MM.1S (cell line): ENCODE results near the gene DOK6.

Experiments
- DNase-seq: peaks from one replicate; pipeline ENCODE4 v3.0.0-alpha.2; 2015
- H2AFZ ChIP-seq: fragments of 300-600 bp; sonication (generic); 2 replicates; pipeline ENCODE4 v1.6.0; 2016; ENCODE audit warnings: antibody characterized with exemption, low read length
- H3F3A ChIP-seq: fragments of 300-600 bp; sonication (generic); 2 replicates; pipeline ENCODE4 v1.6.1; 2016; ENCODE audit warnings: mild to moderate bottlenecking, antibody characterized with exemption, low read length, moderate library complexity, mixed read lengths; ENCODE audit not compliant: insufficient read depth
- H3K27ac ChIP-seq: fragments of 300-600 bp; sonication (generic); 2 replicates; pipeline ENCODE4 v1.5.1; 2016; ENCODE audit warnings: mild to moderate bottlenecking, low read length
- H3K27me3 ChIP-seq: fragments of 300-600 bp; sonication (generic); replicated peaks from 2 replicates; pipeline ENCODE4 v1.6.0; 2016; ENCODE audit warnings: low read length; ENCODE audit not compliant: insufficient read depth
- H3K36me3 ChIP-seq: fragments of 300-600 bp; sonication (generic); replicated peaks from 2 replicates; pipeline ENCODE4 v1.6.1; 2016; ENCODE audit warnings: mild to moderate bottlenecking, low read length, mixed read lengths; ENCODE audit not compliant: insufficient read depth
- H3K4me1 ChIP-seq: fragments of 300-600 bp; sonication (generic); 2 replicates; pipeline ENCODE4 v1.6.1; 2016; ENCODE audit warnings: low read length, mixed read lengths
- H3K4me2 ChIP-seq: fragments of 300-600 bp; sonication (generic); 2 replicates; pipeline ENCODE4 v1.6.0; 2016; ENCODE audit warnings: low read depth, low read length
- H3K4me3 ChIP-seq: fragments of 300-600 bp; sonication (generic); 2 replicates; pipeline ENCODE4 v1.5.1; 2016; ENCODE audit warnings: low read length, mixed read lengths
- H3K79me2 ChIP-seq: fragments of 300-600 bp; sonication (generic); 2 replicates; pipeline ENCODE4 v1.6.1; 2016; ENCODE audit warnings: mixed run types, low read length, mixed read lengths
- H3K9ac ChIP-seq: fragments of 300-600 bp; sonication (generic); 2 replicates; pipeline ENCODE4 v1.6.1; 2016; ENCODE audit warnings: low read length, mixed read lengths
- H3K9me2 ChIP-seq: fragments of 300-600 bp; sonication (generic); replicated peaks from 2 replicates; pipeline ENCODE4 v1.6.1; 2016; ENCODE audit warnings: mild to moderate bottlenecking, low read length, mixed read lengths; ENCODE audit not compliant: insufficient read depth
- H3K9me3 ChIP-seq: fragments of 300-600 bp; sonication (generic); replicated peaks from 2 replicates; pipeline ENCODE4 v1.6.1; 2016; ENCODE audit warnings: mild to moderate bottlenecking, low read length, mixed read lengths; ENCODE audit not compliant: insufficient read depth
- H4K20me1 ChIP-seq: fragments of 300-600 bp; sonication (generic); 2 replicates; pipeline ENCODE4 v1.6.1; 2016; ENCODE audit warnings: mild to moderate bottlenecking, low read length, moderate library complexity, mixed read lengths; ENCODE audit not compliant: insufficient read depth
- CTCF ChIP-seq: fragments of 300-600 bp; sonication (generic); IDR thresholded peaks from 2 replicates; pipeline ENCODE4 v1.5.1; 2016; ENCODE audit warnings: antibody characterized with exemption, low read length, mixed read lengths
- EZH2 ChIP-seq: fragments of 300-600 bp; sonication (generic); optimal IDR thresholded peaks from 2 replicates; pipeline ENCODE3; 2017; ENCODE audit warnings: low read depth, mild to moderate bottlenecking, antibody characterized with exemption, low read length, mixed read lengths
- EZH2phosphoT487 ChIP-seq: fragments of 300-600 bp; sonication (generic); IDR thresholded peaks from 2 replicates; pipeline ENCODE4 v1.6.1; 2018; ENCODE audit warnings: antibody characterized with exemption, low read length

The DOK6 gene

GRCh38 chr18:69723434-69723833 is 322.7 kb downstream of the DOK6 start:
- Histone ChIP-seq H3F3A (no peaks in the 10 kb centered on the region), H3K4me2 (no peak overlapping the region), H4K20me1 (no peaks in the 10 kb centered on the region), H3K27ac (no peak overlapping the region), H3K27me3 (no peaks in the 10 kb centered on the region), H3K36me3 (no peaks in the 10 kb centered on the region), H3K4me3 (no peak overlapping the region), H3K9me2 (no peaks in the 10 kb centered on the region), H3K9ac (no peak overlapping the region), H3K4me1 (no peaks in the 10 kb centered on the region), H3K79me2 (no peaks in the 10 kb centered on the region), H2AFZ (no peak overlapping the region), H3K9me3 (no peaks in the 10 kb centered on the region)
- no peak for DNase-seq
- TF ChIP-seq CTCF (no peak), EZH2phosphoT487 (no peak), EZH2 (no peak)

- no peaks in the 10 kb centered on the region for H3F3A ChIP-seq
- no peaks in the 10 kb centered on the region for H3K4me1 ChIP-seq
- H3K4me2 ChIP-seq = no peak overlapping the region
- no peaks in the 10 kb centered on the region for H4K20me1 ChIP-seq
- H3K4me3 ChIP-seq = no peak overlapping the region
- no peaks in the 10 kb centered on the region for H3K27me3 ChIP-seq
- no peaks in the 10 kb centered on the region for H3K9me3 ChIP-seq
- DNase-seq = no peak
- H3K36me3 ChIP-seq = no peaks in the 10 kb centered on the region
- no peak overlapping the region for H2AFZ ChIP-seq
- H3K79me2 ChIP-seq = no peaks in the 10 kb centered on the region
- H3K27ac ChIP-seq = no peak overlapping the region
- H3K9ac ChIP-seq = no peak overlapping the region
- H3K9me2 ChIP-seq = no peaks in the 10 kb centered on the region
- TF ChIP-seq CTCF (no peak), EZH2phosphoT487 (no peak), EZH2 (no peak)
These were observed 324.3 kb downstream of the DOK6 start for GRCh38 chr18:69725009-69725408.

DNA sequence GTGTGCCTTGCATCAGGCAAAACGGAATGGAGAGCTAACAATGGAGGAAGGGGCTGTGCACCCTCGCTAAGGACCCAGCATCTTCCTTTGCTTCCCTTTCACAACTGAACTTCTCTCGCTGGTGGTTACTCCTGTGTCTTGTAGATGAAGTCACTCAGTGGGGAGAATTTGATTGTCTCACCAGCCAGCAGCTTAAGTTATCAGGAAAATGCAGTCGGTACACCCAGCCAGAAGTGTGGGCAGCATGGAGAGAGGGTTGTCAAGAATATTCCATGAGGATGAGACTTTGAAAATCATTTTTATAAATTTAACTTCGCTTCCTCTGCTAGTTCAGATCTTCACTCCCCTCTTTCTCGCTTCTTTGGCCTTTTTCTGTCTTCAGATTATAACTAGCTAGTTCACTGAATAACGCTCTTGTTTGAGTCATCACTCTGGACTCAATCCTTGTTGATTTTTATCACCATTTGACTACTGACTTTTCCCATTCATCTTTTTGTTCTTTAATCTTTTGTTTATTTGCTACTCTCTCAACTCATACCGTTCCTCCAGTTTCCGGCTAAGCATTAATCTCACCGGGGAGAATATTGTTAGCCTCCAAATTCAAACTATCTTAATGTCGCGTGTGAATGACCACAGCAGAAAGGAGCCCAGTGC is 325.3 kb downstream of the DOK6 start:
- H3K36me3 ChIP-seq = no peaks in the 10 kb centered on the region
- TF ChIP-seq EZH2 (no peak), CTCF (no peak), EZH2phosphoT487 (no peak)
- H3F3A ChIP-seq = no peaks in the 10 kb centered on the region
- no peak for DNase-seq
- no peak overlapping the region for H3K4me3 ChIP-seq
- no peak overlapping the region for H3K4me2 ChIP-seq
- no peaks in the 10 kb centered on the region for H3K27me3 ChIP-seq
- no peaks in the 10 kb centered on the region for H3K9me3 ChIP-seq
- no peaks in the 10 kb centered on the region for H4K20me1 ChIP-seq
- H2AFZ ChIP-seq = no peak overlapping the region
- H3K4me1 ChIP-seq = no peaks in the 10 kb centered on the region
- no peak overlapping the region for H3K27ac ChIP-seq
- no peaks in the 10 kb centered on the region for H3K79me2 ChIP-seq
- no peaks in the 10 kb centered on the region for H3K9me2 ChIP-seq
- no peak overlapping the region for H3K9ac ChIP-seq
